Upper lobe of left lung (tissue), 6 donors: Measurements from ENCODE around the gene DCUN1D3. TPM values are rescaled to one million over a fixed set of nuclear protein-coding genes. Genes with fewer than 3 reads are reported as not detected.

Experiments used
- ATAC-seq, 2 donors: fragments of 200-7000 bp; cut with Tn5 transposase; one replicate each; pipeline ENCODE4 v1.9.1; 2022; ENCODE audit warnings: mild to moderate bottlenecking in 2 of 2, moderate library complexity in 2 of 2; ENCODE audit not compliant: low FRiP score in 2 of 2
- DNase-seq, 2 donors: peaks; one replicate each; pipeline ENCODE4 v3.0.0-alpha.2; 2019 to 2020
- H3K27ac ChIP-seq, 4 donors: fragments of 200-600 bp; sonication (generic); one replicate each; pipeline ENCODE4 v1.5.1; 2016 to 2019
- H3K27me3 ChIP-seq, 4 donors: fragments of 200-600 bp; sonication (generic); one replicate each; pipeline ENCODE4 v1.5.1; 2017 to 2019
- H3K36me3 ChIP-seq, 4 donors: fragments of 200-600 bp; sonication (generic); one replicate each; pipeline ENCODE4 v1.5.1; 2016 to 2019
- H3K4me1 ChIP-seq, 4 donors: fragments of 200-600 bp; sonication (generic); one replicate each; pipeline ENCODE4 v1.5.1; 2018 to 2019
- H3K4me3 ChIP-seq, 4 donors: fragments of 200-600 bp; sonication (generic); one replicate each; pipeline ENCODE4 v1.5.1; 2017 to 2019; ENCODE audit warnings: mild to moderate bottlenecking in 2 of 4, moderate library complexity in 1 of 4
- H3K9me3 ChIP-seq, 4 donors: fragments of 200-600 bp; sonication (generic); one replicate each; pipeline ENCODE4 v1.5.1; 2018 to 2019
- CTCF ChIP-seq, 6 experiments: fragments of 450-650 bp in 4 of 6; fragments of 200-600 bp in 2 of 6; sonication (generic) in 2 of 6; IDR thresholded peaks; one replicate each; pipeline ENCODE4 v1.5.1; 2016 to 2019; ENCODE audit warnings: antibody characterized with exemption in 6 of 6
- EP300 ChIP-seq, 4 donors: sonication (generic); formaldehyde crosslinking; IDR thresholded peaks; one replicate each; pipeline ENCODE4 v1.5.1; 2017; ENCODE audit warnings: antibody characterized with exemption in 4 of 4, control low read depth in 2 of 4
- POLR2A ChIP-seq, 4 donors: fragments of 450-650 bp; IDR thresholded peaks; one replicate each; pipeline ENCODE4 v1.5.1; 2016 to 2017; ENCODE audit warnings: antibody characterized with exemption in 4 of 4, mild to moderate bottlenecking in 2 of 4
- POLR2AphosphoS5 ChIP-seq, 2 donors: sonication (generic); formaldehyde crosslinking; IDR thresholded peaks; one replicate each; pipeline ENCODE4 v1.5.1; 2017; ENCODE audit warnings: antibody characterized with exemption in 2 of 2
- WGBS, 2 donors: methylation state at CpG; one replicate each; pipeline ENCODE4 v1.1.5; 2017 to 2018; 5-methylcytosine and 5-hydroxymethylcytosine counted together
- total RNA-seq, 6 donors: library from RNA; depleted of rRNA in 4 of 6; stranded (reverse); fragments of >200 nt in 4 of 6; gene quantifications; one replicate each; pipeline versions ENCODE4 v1.1.0 to v1.2.1, GENCODE V29; 2016 to 2021
- donor health status: DM: no; HTN: no; CAD: no; lungs with moderate emphysema.
- donor health status: DM: no; HTN: yes; CAD: no; lungs with severe emphysema.

The DCUN1D3 gene
- total RNA-seq, 6 donors from 2014 or later, result 7.2 to 33.0 (median 19.3) TPM

DNA sequence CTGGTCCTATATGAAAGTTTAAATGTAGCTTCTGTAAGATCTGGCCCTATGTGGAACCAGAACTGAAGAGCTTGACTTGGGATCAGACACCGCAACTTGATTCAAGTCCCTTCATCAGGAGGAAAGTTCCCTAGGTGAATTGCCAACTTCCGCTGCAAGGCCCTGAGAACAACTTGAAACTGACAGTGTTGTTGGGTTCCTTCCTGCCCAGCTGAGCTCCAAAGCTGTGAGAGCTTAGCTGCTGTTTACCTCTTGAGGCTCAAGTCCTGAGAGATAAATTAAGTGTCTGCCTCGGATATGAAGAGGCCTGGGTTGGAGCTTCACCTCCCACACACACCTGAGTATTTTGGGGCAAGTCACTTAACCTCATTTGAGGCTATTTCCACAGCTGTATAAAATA, 49.2 kb downstream of the DCUN1D3 start:
- ATAC-seq, result peak; percentile 2 to 6

GRCh38 chr16:20849589-20850390, 50.4 kb downstream of the DCUN1D3 start:
- no peaks in the 10 kb centered on the region for H3K9me3 ChIP-seq
- DNase-seq (peak in 1 of 2 donors; percentile 55), ATAC-seq (peak; percentile 73 to 75)
- peaks cover 38 to 54% (median 48%) of the 10 kb centered on the region in 4 donors for H3K4me1 ChIP-seq
- peak overlapping the region; percentile 58 to 88 (median 68) for H3K27ac ChIP-seq
- H3K27me3 ChIP-seq, result no peaks in the 10 kb centered on the region
- TF ChIP-seq POLR2AphosphoS5 (IDR thresholded peaks at IDR 0.05), result no peak
- no peak for TF ChIP-seq POLR2A (IDR thresholded peaks at IDR 0.05)
- no peak for TF ChIP-seq EP300 (IDR thresholded peaks at IDR 0.05)
- TF ChIP-seq CTCF (IDR thresholded peaks at IDR 0.05), result peak; percentile 85 to 99 (median 92)
- no peaks in the 10 kb centered on the region for H3K36me3 ChIP-seq
- no peak overlapping the region for H3K4me3 ChIP-seq
- WGBS, 2 donors, result 23 to 29% methylated on average over 6 of the region's 6 CpGs

More for the DNA sequence above, 49.2 kb downstream of the DCUN1D3 start:
- TF ChIP-seq POLR2AphosphoS5 (IDR thresholded peaks at IDR 0.05) (peak in 1 of 2 donors; percentile 12), CTCF (IDR thresholded peaks at IDR 0.05) (no peak), EP300 (IDR thresholded peaks at IDR 0.05) (no peak)
- H3K27me3 ChIP-seq, result no peaks in the 10 kb centered on the region
- WGBS, 2 donors, result 39 to 48% methylated on average over 3 of the region's 3 CpGs
- H3K36me3 ChIP-seq, result peaks cover 0 to 9% (median 3%) of the 10 kb centered on the region in 4 donors
- peak in 1 of 2 donors; percentile 53 for DNase-seq
- H3K4me3 ChIP-seq, result no peak overlapping the region
- no peaks in the 10 kb centered on the region for H3K9me3 ChIP-seq
- H3K27ac ChIP-seq, result peak overlapping the region; percentile 58 to 88 (median 68)
- H3K4me1 ChIP-seq, result peaks cover 38 to 54% (median 49%) of the 10 kb centered on the region in 4 donors

DNA sequence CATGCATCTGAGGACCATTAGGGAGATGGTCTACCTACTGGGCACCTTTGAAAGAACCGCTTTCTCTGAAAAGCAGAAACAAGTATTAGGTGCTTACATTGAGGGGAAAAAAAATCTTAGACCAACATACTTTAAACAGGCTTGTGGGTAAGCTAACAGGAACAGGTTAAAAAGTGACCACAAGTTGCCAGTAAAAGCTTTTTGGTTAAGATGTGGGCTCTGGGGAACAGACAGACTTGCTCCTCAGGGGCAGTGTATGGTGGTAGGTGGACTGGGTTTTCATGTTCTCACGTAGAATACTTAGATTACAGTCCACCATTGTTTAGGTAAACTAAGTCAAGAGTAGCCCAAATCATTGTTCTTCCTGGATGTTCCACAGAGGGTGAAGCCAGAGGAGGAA, 52.6 kb downstream of the DCUN1D3 start:
- DNase-seq, result no peak
- no peaks in the 10 kb centered on the region for H3K27me3 ChIP-seq
- 78 to 89% methylated on average over 2 of the region's 2 CpGs for WGBS, 2 donors

DNA sequence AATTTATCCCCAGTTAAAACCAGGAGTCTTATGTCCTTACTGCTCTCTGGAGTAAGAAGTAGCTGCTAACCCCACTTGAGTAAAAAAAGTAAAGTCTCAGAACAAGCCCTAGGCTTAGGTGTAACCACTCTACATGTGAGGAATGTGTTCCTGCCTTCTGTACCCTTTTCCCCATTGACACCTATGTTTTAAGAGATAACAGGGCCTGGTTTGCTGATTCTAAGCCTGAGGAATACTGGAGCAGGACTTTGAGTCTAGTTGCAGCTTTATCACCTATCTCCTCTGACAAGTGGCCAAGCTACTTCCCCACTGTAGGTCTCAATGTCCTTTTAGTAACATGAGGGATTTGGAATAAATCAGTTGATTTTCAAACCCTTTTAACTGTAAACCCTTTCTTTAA, 53.6 kb downstream of the DCUN1D3 start:
- no peak overlapping the region for H3K4me3 ChIP-seq
- no peaks in the 10 kb centered on the region for H3K36me3 ChIP-seq
- no peak for DNase-seq
- H3K27me3 ChIP-seq, result no peaks in the 10 kb centered on the region
- ATAC-seq, result no peak
- TF ChIP-seq CTCF (IDR thresholded peaks at IDR 0.05) (no peak), POLR2A (IDR thresholded peaks at IDR 0.05) (no peak), EP300 (IDR thresholded peaks at IDR 0.05) (no peak)
- peaks cover 16 to 27% (median 22%) of the 10 kb centered on the region in 4 donors for H3K4me1 ChIP-seq
- H3K27ac ChIP-seq, result no peak overlapping the region
- no peaks in the 10 kb centered on the region for H3K9me3 ChIP-seq

More for the DNA sequence above, 52.6 kb downstream of the DCUN1D3 start:
- TF ChIP-seq POLR2A (IDR thresholded peaks at IDR 0.05), result no peak
- peaks cover 24 to 37% (median 31%) of the 10 kb centered on the region in 4 donors for H3K4me1 ChIP-seq
- H3K9me3 ChIP-seq, result no peaks in the 10 kb centered on the region
- H3K36me3 ChIP-seq, result no peaks in the 10 kb centered on the region
- no peak for ATAC-seq
- H3K4me3 ChIP-seq, result no peak overlapping the region
- no peak overlapping the region for H3K27ac ChIP-seq

DNA sequence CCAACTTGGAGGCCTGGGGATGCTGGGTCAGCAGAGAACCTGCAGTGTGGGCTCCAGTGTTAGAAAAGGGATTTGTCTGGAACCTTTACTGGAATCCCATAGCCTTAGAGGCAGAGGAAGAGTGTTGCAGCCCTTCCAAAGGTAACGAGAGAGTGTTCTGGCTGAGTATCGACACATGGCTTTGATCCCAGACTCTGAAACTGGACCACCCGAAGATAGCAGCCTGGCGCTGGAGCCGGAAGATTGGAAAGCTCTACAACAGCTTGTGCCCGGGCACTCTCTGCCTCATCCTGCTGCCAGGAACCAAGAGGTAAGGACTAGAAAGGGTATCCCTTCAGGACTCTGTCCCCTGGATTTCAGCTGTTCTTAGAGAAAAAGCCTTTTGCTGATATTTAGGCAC, 54.1 kb downstream of the DCUN1D3 start:
- 77 to 94% methylated on average over 6 of the region's 6 CpGs for WGBS, 2 donors
- H3K4me3 ChIP-seq, result no peak overlapping the region
- H3K4me1 ChIP-seq, result peaks cover 11 to 22% (median 17%) of the 10 kb centered on the region in 4 donors
- H3K36me3 ChIP-seq, result no peaks in the 10 kb centered on the region
- no peaks in the 10 kb centered on the region for H3K9me3 ChIP-seq
- no peak for TF ChIP-seq CTCF (IDR thresholded peaks at IDR 0.05)
- no peak for TF ChIP-seq POLR2A (IDR thresholded peaks at IDR 0.05)
- TF ChIP-seq EP300 (IDR thresholded peaks at IDR 0.05), result no peak
- no peak for TF ChIP-seq POLR2AphosphoS5 (IDR thresholded peaks at IDR 0.05)
- H3K27ac ChIP-seq, result no peak overlapping the region
- no peaks in the 10 kb centered on the region for H3K27me3 ChIP-seq
- ATAC-seq, result no peak
- DNase-seq, result no peak
